ENCODE measurements around the gene PRKG1.

GRCh38 chr10:51507476-51507875 lies 433.2 kb downstream of the PRKG1 start:
- TF ChIP-seq CTCF (conservative IDR thresholded peaks at IDR 0.05; ENCODE audit: low read depth in 2 of 2) (no peak), EZH2phosphoT487 (IDR thresholded peaks at IDR 0.05; ENCODE audit: unreplicated experiment) (no peak), POLR2AphosphoS5 (IDR thresholded peaks at IDR 0.05; ENCODE audit: low read depth) (no peak), NANOG (IDR thresholded peaks at IDR 0.05; ENCODE audit: borderline replicate concordance) (no peak)
- TF ChIP-seq, protein P1, sequence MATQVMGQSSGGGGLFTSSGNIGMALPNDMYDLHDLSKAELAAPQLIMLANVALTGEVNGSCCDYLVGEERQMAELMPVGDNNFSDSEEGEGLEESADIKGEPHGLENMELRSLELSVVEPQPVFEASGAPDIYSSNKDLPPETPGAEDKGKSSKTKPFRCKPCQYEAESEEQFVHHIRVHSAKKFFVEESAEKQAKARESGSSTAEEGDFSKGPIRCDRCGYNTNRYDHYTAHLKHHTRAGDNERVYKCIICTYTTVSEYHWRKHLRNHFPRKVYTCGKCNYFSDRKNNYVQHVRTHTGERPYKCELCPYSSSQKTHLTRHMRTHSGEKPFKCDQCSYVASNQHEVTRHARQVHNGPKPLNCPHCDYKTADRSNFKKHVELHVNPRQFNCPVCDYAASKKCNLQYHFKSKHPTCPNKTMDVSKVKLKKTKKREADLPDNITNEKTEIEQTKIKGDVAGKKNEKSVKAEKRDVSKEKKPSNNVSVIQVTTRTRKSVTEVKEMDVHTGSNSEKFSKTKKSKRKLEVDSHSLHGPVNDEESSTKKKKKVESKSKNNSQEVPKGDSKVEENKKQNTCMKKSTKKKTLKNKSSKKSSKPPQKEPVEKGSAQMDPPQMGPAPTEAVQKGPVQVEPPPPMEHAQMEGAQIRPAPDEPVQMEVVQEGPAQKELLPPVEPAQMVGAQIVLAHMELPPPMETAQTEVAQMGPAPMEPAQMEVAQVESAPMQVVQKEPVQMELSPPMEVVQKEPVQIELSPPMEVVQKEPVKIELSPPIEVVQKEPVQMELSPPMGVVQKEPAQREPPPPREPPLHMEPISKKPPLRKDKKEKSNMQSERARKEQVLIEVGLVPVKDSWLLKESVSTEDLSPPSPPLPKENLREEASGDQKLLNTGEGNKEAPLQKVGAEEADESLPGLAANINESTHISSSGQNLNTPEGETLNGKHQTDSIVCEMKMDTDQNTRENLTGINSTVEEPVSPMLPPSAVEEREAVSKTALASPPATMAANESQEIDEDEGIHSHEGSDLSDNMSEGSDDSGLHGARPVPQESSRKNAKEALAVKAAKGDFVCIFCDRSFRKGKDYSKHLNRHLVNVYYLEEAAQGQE (IDR thresholded peaks at IDR 0.05; ENCODE audit: unreplicated experiment): no peak

All from GM23338 (cell line).